Caco-2 (cell line): ENCODE data around the gene OGDH. TPM values are rescaled to one million over a fixed set of nuclear protein-coding genes. Genes with fewer than 3 reads are reported as not detected.

Source experiments
- BruUV-seq: library from RNA; stranded (reverse); fragments of 400-500 nt; replicated peaks from 2 replicates; lab custom pipeline; 2021; lab: Mats Ljungman, UMichigan
- CTCF ChIA-PET: fragments of 300-600 bp; sonication (Branson Sonifier 250); formaldehyde crosslinking; loops from one replicate; lab custom pipeline; 2022; ENCODE audit warnings: antibody characterized with exemption; lab: Charles Lee
- POLR2A ChIA-PET: fragments of 300-600 bp; sonication (Branson Sonifier 250); formaldehyde crosslinking; loops from one replicate; lab custom pipeline; 2022; ENCODE audit warnings: antibody characterized with exemption; lab: Charles Lee
- DNase-seq, 2 experiments: peaks; one replicate each; pipeline versions ENCODE4 v3.0.0 to v3.0.0-alpha.2; 2020 to 2022
- H3K27me3 ChIP-seq: replicated peaks from 2 replicates; pipeline ENCODE4 v1.6.0; 2011; ENCODE audit warnings: low read length; ENCODE audit not compliant: control insufficient read depth, insufficient read depth
- H3K36me3 ChIP-seq: 2 replicates; pipeline ENCODE4 v1.5.1; 2011; ENCODE audit warnings: low read length; ENCODE audit not compliant: control insufficient read depth, insufficient read depth
- H3K4me1 ChIP-seq: fragments of 250-450 bp; sonication (Bioruptor Pico); 2 replicates; pipeline ENCODE4 v1.5.1; 2020; ENCODE audit warnings: mild to moderate bottlenecking
- H3K4me3 ChIP-seq: 2 replicates; pipeline ENCODE4 v1.5.1; 2011; ENCODE audit warnings: low read depth, mild to moderate bottlenecking, control low read depth, low read length
- H3K9me3 ChIP-seq: fragments of 250-450 bp; sonication (Bioruptor Pico); 2 replicates; pipeline ENCODE4 v1.5.1; 2020; ENCODE audit warnings: mild to moderate bottlenecking, moderate library complexity
- H3K27ac Mint-ChIP-seq: one replicate; pipeline ENCODE4 v1.8.0; 2022; ENCODE audit warnings: mixed read lengths; ENCODE audit not compliant: unreplicated experiment
- H3K27me3 Mint-ChIP-seq: one replicate; pipeline ENCODE4 v1.8.0; 2022; ENCODE audit warnings: mixed read lengths; ENCODE audit not compliant: insufficient read depth, unreplicated experiment
- H3K36me3 Mint-ChIP-seq: one replicate; pipeline ENCODE4 v1.8.0; 2022; ENCODE audit warnings: mild to moderate bottlenecking, mixed read lengths; ENCODE audit not compliant: insufficient read depth, unreplicated experiment
- H3K4me1 Mint-ChIP-seq: one replicate; pipeline ENCODE4 v1.8.0; 2022; ENCODE audit warnings: low read depth, mixed read lengths; ENCODE audit not compliant: unreplicated experiment
- H3K4me3 Mint-ChIP-seq: one replicate; pipeline ENCODE4 v1.8.0; 2022; ENCODE audit warnings: mild to moderate bottlenecking, moderate library complexity, mixed read lengths; ENCODE audit not compliant: unreplicated experiment
- H3K9me3 Mint-ChIP-seq: one replicate; pipeline ENCODE4 v1.8.0; 2022; ENCODE audit warnings: mixed read lengths; ENCODE audit not compliant: unreplicated experiment
- CTCF ChIP-seq, 2 experiments: fragments of 200-600 bp in 1 of 2; IDR thresholded peaks; 1 replicate in 1 of 2; 2 replicates in 1 of 2; pipeline versions ENCODE4 v1.5.1 to v1.8.0; 2011 to 2022; ENCODE audit warnings: antibody characterized with exemption in 1 of 2, control low read depth in 1 of 2, inconsistent platforms in 1 of 2, low read depth in 1 of 2, low read length in 1 of 2, mild to moderate bottlenecking in 1 of 2, moderate library complexity in 1 of 2; ENCODE audit not compliant: insufficient read depth in 1 of 2, severe bottlenecking in 1 of 2, unreplicated experiment in 1 of 2
- intact Hi-C: fragments of 100-400 bp; cut with micrococcal nuclease; formaldehyde crosslinking; loops from one replicate; pipeline ENCODE4 v1.10.0; 2022; ENCODE audit not compliant: unreplicated experiment
- total RNA-seq: library from RNA; stranded (reverse); gene quantifications from 2 replicates; pipeline ENCODE4 v1.2.3, GENCODE V29; 2022

OGDH gene
- total RNA-seq, 1 experiment from 2014 or later = 62.1 TPM

GRCh38 chr7:44752822-44753221, 146.4 kb downstream of the OGDH start:
- no peaks in the 10 kb centered on the region; the same call in none of the 2 replicates for H3K36me3 ChIP-seq
- no TSS peak for BruUV-seq
- DNase-seq = no peak
- Mint-ChIP-seq H3K9me3 (no peaks in the 10 kb centered on the region), H3K4me1 (peaks cover 13% of the 10 kb centered on the region), H3K36me3 (peaks cover 11% of the 10 kb centered on the region), H3K27ac (no peak overlapping the region), H3K27me3 (no peaks in the 10 kb centered on the region), H3K4me3 (no peak overlapping the region)
- TF ChIP-seq CTCF (IDR thresholded peaks at IDR 0.05; ENCODE audit: insufficient read depth in 1 of 2, low read depth in 1 of 2, low read length in 1 of 2, severe bottlenecking in 1 of 2, unreplicated experiment in 1 of 2) = no peak
- POLR2A ChIA-PET = no interaction called here
- H3K4me3 ChIP-seq = no peak overlapping the region
- intact Hi-C loops = no loop called here
- CTCF ChIA-PET = no interaction called here
- H3K4me1 ChIP-seq = peaks cover 21% of the 10 kb centered on the region
- no peaks in the 10 kb centered on the region for H3K27me3 ChIP-seq
- no peaks in the 10 kb centered on the region for H3K9me3 ChIP-seq

DNA sequence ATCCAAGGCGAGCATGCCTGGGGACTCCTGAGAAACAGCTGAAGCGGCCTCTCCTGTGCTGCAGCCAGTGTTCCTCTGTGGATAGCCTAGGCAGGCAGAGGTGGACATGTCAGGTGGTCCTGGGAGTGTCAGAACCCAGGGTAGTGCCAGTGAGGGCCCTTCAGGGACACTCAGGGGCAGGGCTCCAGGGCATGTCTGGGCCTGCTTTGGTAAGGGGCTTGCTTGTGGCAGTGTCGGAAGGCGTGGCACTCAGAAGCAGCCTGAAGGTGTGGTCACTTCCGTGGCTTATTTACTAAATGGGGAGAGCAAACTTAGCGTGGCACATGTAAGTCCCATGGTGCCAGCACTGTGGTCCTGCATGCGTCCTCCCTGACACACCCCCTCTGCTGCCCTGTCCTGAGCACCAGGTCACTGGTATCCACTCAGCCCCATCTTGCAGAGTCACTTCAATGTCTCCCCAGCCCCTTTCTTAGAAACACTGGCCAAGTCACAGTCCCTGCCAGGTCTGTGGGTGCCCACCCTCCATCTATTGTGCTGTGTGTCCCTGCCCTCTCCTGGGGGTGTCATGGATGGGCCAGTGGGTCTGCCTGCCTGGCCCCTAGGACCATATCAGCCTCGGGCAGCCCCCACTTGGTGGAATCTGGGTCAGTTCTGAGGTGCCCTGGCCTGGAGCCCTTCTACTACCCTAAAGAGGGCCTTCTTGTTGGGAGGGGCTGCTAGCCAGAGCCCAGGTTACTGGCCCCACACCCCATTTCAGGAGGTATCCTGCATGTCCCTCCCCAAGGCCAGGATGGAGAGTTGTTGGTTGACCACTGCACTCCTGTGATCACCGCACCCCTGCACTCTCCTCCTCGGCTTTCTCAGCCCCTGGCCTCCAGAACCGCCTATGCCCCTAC, 148.6 kb downstream of the OGDH start:
- DNase-seq = no peak
- H3K27me3 ChIP-seq = no peaks in the 10 kb centered on the region
- no peak overlapping the region for H3K4me3 ChIP-seq
- no peaks in the 10 kb centered on the region for H3K27me3 Mint-ChIP-seq
- POLR2A ChIA-PET = no interaction called here
- CTCF ChIA-PET = no interaction called here
- intact Hi-C loops = no loop called here
- H3K9me3 Mint-ChIP-seq = no peaks in the 10 kb centered on the region
- H3K9me3 ChIP-seq = no peaks in the 10 kb centered on the region
- BruUV-seq = no TSS peak
- peaks cover 5% of the 10 kb centered on the region for H3K4me1 Mint-ChIP-seq
- H3K36me3 Mint-ChIP-seq = peaks cover 6% of the 10 kb centered on the region
- peaks cover 11% of the 10 kb centered on the region for H3K4me1 ChIP-seq
- H3K27ac Mint-ChIP-seq = no peak overlapping the region
- no peak overlapping the region for H3K4me3 Mint-ChIP-seq
- H3K36me3 ChIP-seq = no peaks in the 10 kb centered on the region; the same call in none of the 2 replicates
- TF ChIP-seq CTCF (IDR thresholded peaks at IDR 0.05; ENCODE audit: insufficient read depth in 1 of 2, low read depth in 1 of 2, low read length in 1 of 2, severe bottlenecking in 1 of 2, unreplicated experiment in 1 of 2) = no peak

DNA sequence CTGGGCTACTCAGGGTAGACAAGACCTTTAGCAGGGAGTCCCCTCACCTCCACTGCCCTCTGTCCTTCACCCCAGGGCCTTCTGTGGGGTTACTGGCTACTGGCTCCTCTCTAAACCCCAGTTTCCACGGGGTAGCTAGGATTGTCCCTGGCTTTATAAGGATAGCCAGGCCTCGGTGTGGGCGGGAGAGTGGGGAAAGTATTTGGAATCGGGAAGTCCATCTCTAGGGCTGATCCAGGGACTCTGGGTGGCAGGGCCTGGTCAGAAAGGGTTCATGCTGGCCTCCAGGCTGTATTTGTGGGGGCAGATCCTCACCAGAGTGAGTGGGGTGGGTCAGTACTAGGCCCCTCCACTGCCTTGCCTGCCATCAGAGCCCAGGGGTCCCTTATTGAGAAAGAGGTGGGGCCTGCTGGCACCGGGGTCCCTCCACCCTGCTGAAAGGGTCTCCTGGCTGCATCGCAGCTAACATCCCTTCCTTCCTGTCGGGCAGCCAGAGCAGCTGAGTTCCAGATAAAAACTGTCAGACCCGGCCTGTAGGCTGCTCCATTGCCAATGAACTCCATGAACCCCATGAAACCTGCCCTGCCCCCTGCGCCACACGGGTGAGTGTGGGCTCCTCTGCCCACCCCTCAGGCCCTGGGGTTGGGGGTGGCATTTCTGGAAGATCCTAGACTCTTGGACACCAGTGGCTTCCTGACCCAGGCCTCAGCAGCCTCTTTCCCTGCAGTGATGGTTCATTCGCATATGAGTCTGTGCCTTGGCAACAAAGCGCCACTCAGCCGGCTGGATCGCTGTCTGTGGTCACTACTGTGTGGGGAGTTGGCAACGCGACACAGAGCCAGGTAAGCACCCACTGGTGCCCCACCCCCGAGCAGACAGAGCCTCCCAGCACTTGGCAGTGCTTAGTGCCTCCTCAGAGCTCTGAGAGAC, 149.5 kb downstream of the OGDH start:
- BruUV-seq = no TSS peak
- intact Hi-C loops = no loop called here
- no peaks in the 10 kb centered on the region for H3K4me1 Mint-ChIP-seq
- H3K27ac Mint-ChIP-seq = no peak overlapping the region
- TF ChIP-seq CTCF (IDR thresholded peaks at IDR 0.05; ENCODE audit: insufficient read depth in 1 of 2, low read depth in 1 of 2, low read length in 1 of 2, severe bottlenecking in 1 of 2, unreplicated experiment in 1 of 2) = no peak
- H3K4me3 Mint-ChIP-seq = no peak overlapping the region
- no peaks in the 10 kb centered on the region for H3K27me3 Mint-ChIP-seq
- peaks cover 6% of the 10 kb centered on the region for H3K36me3 Mint-ChIP-seq
- H3K9me3 Mint-ChIP-seq = no peaks in the 10 kb centered on the region
- Histone ChIP-seq H3K27me3 (no peaks in the 10 kb centered on the region), H3K4me1 (peaks cover 6% of the 10 kb centered on the region; the same call in 1 of the 2 replicates), H3K9me3 (no peaks in the 10 kb centered on the region), H3K36me3 (no peaks in the 10 kb centered on the region; the same call in 1 of the 2 replicates), H3K4me3 (no peak overlapping the region)
- no peak for DNase-seq
- CTCF ChIA-PET = no interaction called here
- POLR2A ChIA-PET = no interaction called here
